ENCODE measurements around the gene SMARCC1. TPM values are rescaled to one million over a fixed set of nuclear protein-coding genes. Genes with fewer than 3 reads are reported as not detected.
"Not testable (repeated sequence)": the region's sequence is repeated elsewhere in the genome, so short reads cannot be mapped to it uniquely, and the experiment has no call there.

The SMARCC1 gene
- total and polyA plus RNA-seq, 4 donors: 11.7 to 83.0 (median 37.5) TPM

GRCh38 chr3:47752716-47753115, 29.0 kb downstream of the SMARCC1 start:
- 96 to 100% methylated on average over 3 of the region's 3 CpGs for whole genome bisulfite sequencing, 2 donors
- Histone ChIP-seq H3K4me1 (ENCODE audit: control insufficient read depth in 5 of 5, insufficient read depth in 5 of 5, low read length in 5 of 5) (peaks cover 0 to 2% (median 0%) of the 10 kb centered on the region in 5 donors), H3K4me3 (no peak overlapping the region), H3K36me3 (ENCODE audit: control insufficient read depth in 4 of 4, insufficient read depth in 4 of 4, low read length in 4 of 4) (peaks cover 0 to 8% (median 2%) of the 10 kb centered on the region in 4 donors), H3K27ac (ENCODE audit: low read depth in 1 of 2, low read length in 1 of 2) (no peak overlapping the region), H3K27me3 (ENCODE audit: control insufficient read depth in 3 of 3, insufficient read depth in 3 of 3, low read length in 2 of 3) (no peaks in the 10 kb centered on the region), H3K9ac (ENCODE audit: insufficient read depth in 1 of 2, low read length in 2 of 2) (no peak overlapping the region), H3K9me3 (ENCODE audit: control insufficient read depth in 4 of 4, insufficient read depth in 3 of 4, low read length in 3 of 4) (no peaks in the 10 kb centered on the region)
- TF ChIP-seq CTCF (IDR thresholded peaks at IDR 0.05; ENCODE audit: control extremely low read depth, extremely low read depth): no peak
- DNase-seq (no peak), ATAC-seq (ENCODE audit: insufficient read depth, low FRiP score) (no peak)

- not testable (repeated sequence) for H3K9ac ChIP-seq (ENCODE audit: insufficient read depth in 1 of 2, low read length in 2 of 2); H3K27me3 ChIP-seq (ENCODE audit: control insufficient read depth in 3 of 3, insufficient read depth in 3 of 3, low read length in 2 of 3); DNase-seq; H3K27ac ChIP-seq (ENCODE audit: low read depth in 1 of 2, low read length in 1 of 2); H3K9me3 ChIP-seq (ENCODE audit: control insufficient read depth in 4 of 4, insufficient read depth in 3 of 4, low read length in 3 of 4); H3K4me1 ChIP-seq (ENCODE audit: control insufficient read depth in 5 of 5, insufficient read depth in 5 of 5, low read length in 5 of 5); H3K36me3 ChIP-seq (ENCODE audit: control insufficient read depth in 4 of 4, insufficient read depth in 4 of 4, low read length in 4 of 4); ATAC-seq (ENCODE audit: insufficient read depth, low FRiP score); H3K4me3 ChIP-seq
- 92 to 96% methylated on average over 12 of the region's 12 CpGs for WGBS, 2 donors
These were observed 30.8 kb downstream of the SMARCC1 start for GRCh38 chr3:47750811-47751354.

- no peak for TF ChIP-seq CTCF (IDR thresholded peaks at IDR 0.05; ENCODE audit: control extremely low read depth, extremely low read depth)
- Histone ChIP-seq H3K9me3 (ENCODE audit: control insufficient read depth in 4 of 4, insufficient read depth in 3 of 4, low read length in 3 of 4) (no peaks in the 10 kb centered on the region), H3K9ac (ENCODE audit: insufficient read depth in 1 of 2, low read length in 2 of 2) (no peak overlapping the region), H3K27me3 (ENCODE audit: control insufficient read depth in 3 of 3, insufficient read depth in 3 of 3, low read length in 2 of 3) (no peaks in the 10 kb centered on the region), H3K4me1 (ENCODE audit: control insufficient read depth in 5 of 5, insufficient read depth in 5 of 5, low read length in 5 of 5) (peaks cover 0 to 4% (median 0%) of the 10 kb centered on the region in 5 donors), H3K4me3 (no peak overlapping the region), H3K36me3 (ENCODE audit: control insufficient read depth in 4 of 4, insufficient read depth in 4 of 4, low read length in 4 of 4) (peaks cover 8 to 15% (median 12%) of the 10 kb centered on the region in 4 donors), H3K27ac (ENCODE audit: low read depth in 1 of 2, low read length in 1 of 2) (no peak overlapping the region)
- no peak for ATAC-seq (ENCODE audit: insufficient read depth, low FRiP score)
- WGBS, 2 donors: 90 to 92% methylated on average over 3 of the region's 3 CpGs
- no peak for DNase-seq
These were observed 34.1 kb downstream of the SMARCC1 start for GRCh38 chr3:47747558-47747957.

- DNase-seq (no peak), ATAC-seq (ENCODE audit: insufficient read depth, low FRiP score) (no peak)
- no peaks in the 10 kb centered on the region for H3K9me3 ChIP-seq (ENCODE audit: control insufficient read depth in 4 of 4, insufficient read depth in 3 of 4, low read length in 3 of 4)
- WGBS, 2 donors: 97 to 98% methylated on average over 3 of the region's 3 CpGs
- no peaks in the 10 kb centered on the region for H3K27me3 ChIP-seq (ENCODE audit: control insufficient read depth in 3 of 3, insufficient read depth in 3 of 3, low read length in 2 of 3)
- no peak overlapping the region for H3K9ac ChIP-seq (ENCODE audit: insufficient read depth in 1 of 2, low read length in 2 of 2)
- peaks cover 0 to 10% (median 0%) of the 10 kb centered on the region in 5 donors for H3K4me1 ChIP-seq (ENCODE audit: control insufficient read depth in 5 of 5, insufficient read depth in 5 of 5, low read length in 5 of 5)
- TF ChIP-seq CTCF (IDR thresholded peaks at IDR 0.05; ENCODE audit: control extremely low read depth, extremely low read depth): no peak
- no peak overlapping the region for H3K4me3 ChIP-seq
- H3K36me3 ChIP-seq (ENCODE audit: control insufficient read depth in 4 of 4, insufficient read depth in 4 of 4, low read length in 4 of 4): peaks cover 8 to 15% (median 11%) of the 10 kb centered on the region in 4 donors
- no peak overlapping the region for H3K27ac ChIP-seq (ENCODE audit: low read depth in 1 of 2, low read length in 1 of 2)
These were observed 35.4 kb downstream of the SMARCC1 start for GRCh38 chr3:47746264-47746663.
